A673 (cell line): ENCODE measurements around the gene IL17F. TPM values are rescaled to one million over a fixed set of nuclear protein-coding genes. Genes with fewer than 3 reads are reported as not detected.

ENCODE experiments used
- BruUV-seq: library from RNA; stranded (reverse); fragments of 400-500 nt; replicated peaks from 2 replicates; lab custom pipeline; 2021; lab: Mats Ljungman, UMichigan
- CTCF ChIA-PET: fragments of 300-600 bp; sonication (Branson Sonifier 250); formaldehyde crosslinking; loops from one replicate; lab custom pipeline; 2022; ENCODE audit warnings: antibody characterized with exemption; lab: Charles Lee
- POLR2A ChIA-PET: fragments of 300-600 bp; sonication (Branson Sonifier 250); formaldehyde crosslinking; loops from one replicate; lab custom pipeline; 2022; ENCODE audit warnings: antibody characterized with exemption; ENCODE audit not compliant: low non-redundant PET; lab: Charles Lee
- DNase-seq: peaks from one replicate; pipeline ENCODE4 v3.0.0-alpha.2; 2015; ENCODE audit warnings: low spot score
- H3K27ac ChIP-seq: fragments of 200-600 bp; sonication (generic); 2 replicates; pipeline ENCODE4 v1.5.1; 2016; ENCODE audit warnings: mixed run types, low read depth, mild to moderate bottlenecking, mixed read lengths, antibody characterized with exemption, low read length; ENCODE audit not compliant: poor library complexity, severe bottlenecking
- H3K27me3 ChIP-seq: fragments of 200-600 bp; sonication (generic); replicated peaks from 2 replicates; pipeline ENCODE4 v1.6.1; 2017; ENCODE audit warnings: mixed run types, low read depth, mild to moderate bottlenecking, mixed read lengths, antibody characterized with exemption, low read length; ENCODE audit not compliant: insufficient read depth, poor library complexity
- H3K36me3 ChIP-seq: fragments of 200-600 bp; sonication (generic); 2 replicates; pipeline ENCODE4 v1.6.1; 2016; ENCODE audit warnings: mixed run types, mild to moderate bottlenecking, mixed read lengths, antibody characterized with exemption, low read length; ENCODE audit not compliant: insufficient read depth, poor library complexity, severe bottlenecking
- H3K4me1 ChIP-seq: fragments of 200-600 bp; sonication (generic); 2 replicates; pipeline ENCODE4 v1.6.1; 2017; ENCODE audit warnings: mixed run types, mild to moderate bottlenecking, mixed read lengths, antibody characterized with exemption, low read length; ENCODE audit not compliant: insufficient read depth, poor library complexity, severe bottlenecking
- H3K4me3 ChIP-seq: fragments of 200-600 bp; sonication (generic); 2 replicates; pipeline ENCODE4 v1.5.1; 2016; ENCODE audit warnings: low read depth, mixed run types, mild to moderate bottlenecking, mixed read lengths, low read length; ENCODE audit not compliant: poor library complexity, severe bottlenecking
- H3K9me3 ChIP-seq: fragments of 200-600 bp; sonication (generic); 2 replicates; pipeline ENCODE4 v1.6.1; 2016; ENCODE audit warnings: mixed run types, low read depth, mild to moderate bottlenecking, mixed read lengths, antibody characterized with exemption, low read length; ENCODE audit not compliant: poor library complexity, severe bottlenecking
- CTCF ChIP-seq: fragments of 300-800, 200-600 bp; sonication (generic); conservative IDR thresholded peaks from 2 replicates; pipeline ENCODE4 v1.5.1; 2017; ENCODE audit warnings: low read depth, mild to moderate bottlenecking, antibody characterized with exemption, low read length, moderate library complexity, mixed read lengths
- EZH2 ChIP-seq: fragments of 200-600 bp; sonication (generic); IDR thresholded peaks from 2 replicates; pipeline ENCODE4 v1.6.1; 2017; ENCODE audit warnings: borderline replicate concordance, low read depth, mild to moderate bottlenecking, mixed read lengths, antibody characterized with exemption, low read length; ENCODE audit not compliant: poor library complexity, severe bottlenecking
- intact Hi-C: fragments of 100-400 bp; cut with micrococcal nuclease; formaldehyde crosslinking; loops from one replicate; pipeline ENCODE4 v1.10.0; 2022; ENCODE audit not compliant: unreplicated experiment
- total RNA-seq: library from RNA; stranded (reverse); gene quantifications from 2 replicates; pipeline ENCODE4 v1.2.3, GENCODE V29; 2021

IL17F gene
- total RNA-seq, 1 experiment from 2014 or later: not detected

- Histone ChIP-seq H3K36me3 (no peaks in the 10 kb centered on the region), H3K27ac (no peak overlapping the region), H3K4me1 (no peaks in the 10 kb centered on the region), H3K9me3 (no peaks in the 10 kb centered on the region), H3K27me3 (no peaks in the 10 kb centered on the region), H3K4me3 (no peak overlapping the region)
- ChIA-PET POLR2A (no interaction called here), CTCF (no interaction called here)
- TF ChIP-seq EZH2 (no peak), CTCF (no peak)
- intact Hi-C loops: no loop called here
- BruUV-seq: no TSS peak
- DNase-seq: no peak
These were observed 48.4 kb downstream of the IL17F start for GRCh38 chr6:52195886-52196285.

GRCh38 chr6:52191824-52192223 lies 52.5 kb downstream of the IL17F start:
- no TSS peak for BruUV-seq
- no peak for DNase-seq
- intact Hi-C loops: no loop called here
- H3K27ac ChIP-seq: no peak overlapping the region
- H3K36me3 ChIP-seq: no peaks in the 10 kb centered on the region
- H3K27me3 ChIP-seq: no peaks in the 10 kb centered on the region
- H3K9me3 ChIP-seq: no peaks in the 10 kb centered on the region
- ChIA-PET POLR2A (no interaction called here), CTCF (no interaction called here)
- no peak for TF ChIP-seq CTCF
- no peak for TF ChIP-seq EZH2
- no peaks in the 10 kb centered on the region for H3K4me1 ChIP-seq
- H3K4me3 ChIP-seq: no peak overlapping the region

DNA sequence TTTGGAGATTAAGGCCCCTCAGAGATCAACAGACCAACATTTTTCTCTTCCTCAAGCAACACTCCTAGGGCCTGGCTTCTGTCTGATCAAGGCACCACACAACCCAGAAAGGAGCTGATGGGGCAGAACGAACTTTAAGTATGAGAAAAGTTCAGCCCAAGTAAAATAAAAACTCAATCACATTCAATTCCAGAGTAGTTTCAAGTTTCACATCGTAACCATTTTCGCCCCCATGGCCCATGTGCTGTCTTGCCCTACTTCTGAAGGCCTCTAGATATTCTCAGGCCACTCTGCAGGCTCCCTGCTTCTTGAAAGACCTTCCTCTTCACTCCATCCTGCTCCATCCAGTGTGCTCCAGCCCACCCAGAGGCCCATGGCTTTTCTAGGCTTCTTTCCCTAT lies 53.9 kb downstream of the IL17F start:
- no peak overlapping the region for H3K4me3 ChIP-seq
- ChIA-PET POLR2A (no interaction called here), CTCF (no interaction called here)
- H3K4me1 ChIP-seq: no peaks in the 10 kb centered on the region
- no peak for DNase-seq
- H3K36me3 ChIP-seq: no peaks in the 10 kb centered on the region
- no peak overlapping the region for H3K27ac ChIP-seq
- H3K9me3 ChIP-seq: no peaks in the 10 kb centered on the region
- no TSS peak for BruUV-seq
- intact Hi-C loops: no loop called here
- TF ChIP-seq CTCF (no peak), EZH2 (no peak)
- H3K27me3 ChIP-seq: no peaks in the 10 kb centered on the region
